Lower leg skin (tissue), 3 donors: ENCODE data around the gene GADL1.

Experiments
- POLR2A ChIP-seq, 2 donors: fragments of 450-650 bp; IDR thresholded peaks; one replicate each; pipeline ENCODE4 v1.6.1; 2016 to 2017; ENCODE audit warnings: antibody characterized with exemption in 2 of 2, mild to moderate bottlenecking in 1 of 2, moderate library complexity in 1 of 2
- TF ChIP-seq, protein P1 (sequence below), 3 donors: fragments of 450-650 bp; IDR thresholded peaks; one replicate each; pipeline ENCODE4 v1.5.1; 2016; ENCODE audit warnings: antibody characterized with exemption in 3 of 3, mild to moderate bottlenecking in 3 of 3, moderate library complexity in 2 of 3

DNA sequence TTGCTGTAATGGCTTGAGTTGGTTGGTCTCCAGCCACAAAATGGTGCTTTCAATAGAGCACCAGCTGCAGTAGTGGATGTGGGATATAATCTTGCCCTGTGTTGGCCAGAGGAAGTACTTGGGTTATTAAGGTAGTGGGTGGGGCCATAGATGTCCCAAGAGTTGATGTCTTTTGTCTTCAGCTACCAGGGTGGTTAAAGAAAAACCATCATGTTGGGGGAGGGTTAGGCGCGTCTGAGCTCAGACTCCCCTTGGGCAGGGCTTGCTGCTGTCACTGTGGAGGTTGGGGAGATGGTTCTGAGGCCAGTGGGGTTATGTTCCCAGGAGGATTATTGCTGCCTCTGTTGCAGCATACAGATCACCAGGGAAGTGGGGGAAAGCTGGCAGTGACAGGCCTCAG lies 46.9 kb upstream of the GADL1 start:
- no peak for TF ChIP-seq POLR2A (IDR thresholded peaks at IDR 0.05)
- TF ChIP-seq, protein P1, sequence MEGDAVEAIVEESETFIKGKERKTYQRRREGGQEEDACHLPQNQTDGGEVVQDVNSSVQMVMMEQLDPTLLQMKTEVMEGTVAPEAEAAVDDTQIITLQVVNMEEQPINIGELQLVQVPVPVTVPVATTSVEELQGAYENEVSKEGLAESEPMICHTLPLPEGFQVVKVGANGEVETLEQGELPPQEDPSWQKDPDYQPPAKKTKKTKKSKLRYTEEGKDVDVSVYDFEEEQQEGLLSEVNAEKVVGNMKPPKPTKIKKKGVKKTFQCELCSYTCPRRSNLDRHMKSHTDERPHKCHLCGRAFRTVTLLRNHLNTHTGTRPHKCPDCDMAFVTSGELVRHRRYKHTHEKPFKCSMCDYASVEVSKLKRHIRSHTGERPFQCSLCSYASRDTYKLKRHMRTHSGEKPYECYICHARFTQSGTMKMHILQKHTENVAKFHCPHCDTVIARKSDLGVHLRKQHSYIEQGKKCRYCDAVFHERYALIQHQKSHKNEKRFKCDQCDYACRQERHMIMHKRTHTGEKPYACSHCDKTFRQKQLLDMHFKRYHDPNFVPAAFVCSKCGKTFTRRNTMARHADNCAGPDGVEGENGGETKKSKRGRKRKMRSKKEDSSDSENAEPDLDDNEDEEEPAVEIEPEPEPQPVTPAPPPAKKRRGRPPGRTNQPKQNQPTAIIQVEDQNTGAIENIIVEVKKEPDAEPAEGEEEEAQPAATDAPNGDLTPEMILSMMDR (IDR thresholded peaks at IDR 0.05) = no peak
